Measurements from ENCODE around the gene MYO1A.

DNA sequence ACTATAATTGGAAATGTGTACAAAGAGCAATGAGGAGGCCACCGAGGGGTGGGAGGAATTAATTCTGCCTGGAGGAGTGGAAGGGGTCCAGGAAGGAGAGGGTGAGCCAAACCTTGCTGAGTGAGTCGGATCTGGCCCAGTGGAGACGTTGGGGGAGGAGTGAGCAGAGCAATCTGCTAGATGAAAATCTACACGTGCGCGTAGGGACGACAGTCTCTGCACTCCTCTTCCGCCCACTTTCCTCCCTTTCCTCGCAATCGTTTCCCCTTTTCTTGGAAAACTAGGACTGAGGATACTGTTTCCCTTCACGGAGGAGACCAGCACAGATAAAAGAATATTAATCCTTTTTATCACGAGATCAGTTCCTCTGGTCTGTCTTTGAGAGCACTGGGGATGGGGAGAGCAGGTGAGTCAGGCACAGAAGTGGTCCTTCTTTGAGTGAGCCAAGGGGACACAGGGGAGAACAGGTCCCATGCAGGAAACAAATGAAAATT is 36.1 kb upstream of the MYO1A start:
- TF ChIP-seq, protein P1, sequence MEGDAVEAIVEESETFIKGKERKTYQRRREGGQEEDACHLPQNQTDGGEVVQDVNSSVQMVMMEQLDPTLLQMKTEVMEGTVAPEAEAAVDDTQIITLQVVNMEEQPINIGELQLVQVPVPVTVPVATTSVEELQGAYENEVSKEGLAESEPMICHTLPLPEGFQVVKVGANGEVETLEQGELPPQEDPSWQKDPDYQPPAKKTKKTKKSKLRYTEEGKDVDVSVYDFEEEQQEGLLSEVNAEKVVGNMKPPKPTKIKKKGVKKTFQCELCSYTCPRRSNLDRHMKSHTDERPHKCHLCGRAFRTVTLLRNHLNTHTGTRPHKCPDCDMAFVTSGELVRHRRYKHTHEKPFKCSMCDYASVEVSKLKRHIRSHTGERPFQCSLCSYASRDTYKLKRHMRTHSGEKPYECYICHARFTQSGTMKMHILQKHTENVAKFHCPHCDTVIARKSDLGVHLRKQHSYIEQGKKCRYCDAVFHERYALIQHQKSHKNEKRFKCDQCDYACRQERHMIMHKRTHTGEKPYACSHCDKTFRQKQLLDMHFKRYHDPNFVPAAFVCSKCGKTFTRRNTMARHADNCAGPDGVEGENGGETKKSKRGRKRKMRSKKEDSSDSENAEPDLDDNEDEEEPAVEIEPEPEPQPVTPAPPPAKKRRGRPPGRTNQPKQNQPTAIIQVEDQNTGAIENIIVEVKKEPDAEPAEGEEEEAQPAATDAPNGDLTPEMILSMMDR (IDR thresholded peaks at IDR 0.05; ENCODE audit: low read depth, low read length) = no peak
- no peak for TF ChIP-seq EZH2phosphoT487 (IDR thresholded peaks at IDR 0.05; ENCODE audit: low read depth)
